HEK293T (cell line): ENCODE results near the gene CUL7.

ENCODE experiments used
- ARNT ChIP-seq: fragments of 450-650 bp; IDR thresholded peaks from 2 replicates; pipeline ENCODE4 v1.6.1; 2017; ENCODE audit warnings: mild to moderate bottlenecking
- BHLHE40 ChIP-seq: fragments of 450-650 bp; IDR thresholded peaks from 2 replicates; pipeline ENCODE4 v1.6.1; 2016; ENCODE audit warnings: mild to moderate bottlenecking, moderate library complexity, borderline replicate concordance
- CTBP1 ChIP-seq: fragments of 450-650 bp; IDR thresholded peaks from 2 replicates; pipeline ENCODE4 v1.6.1; 2016; ENCODE audit warnings: borderline replicate concordance
- ELF4 ChIP-seq: fragments of 450-650 bp; IDR thresholded peaks from 2 replicates; pipeline ENCODE4 v1.6.1; 2017; ENCODE audit warnings: antibody characterized with exemption
- FOXA1 ChIP-seq: fragments of 450-650 bp; IDR thresholded peaks from 2 replicates; pipeline ENCODE4 v1.6.1; 2016; ENCODE audit warnings: mild to moderate bottlenecking
- FOXK2 ChIP-seq: fragments of 450-650 bp; IDR thresholded peaks from 2 replicates; pipeline ENCODE4 v1.6.1; 2016; ENCODE audit warnings: mild to moderate bottlenecking
- HDGF ChIP-seq: fragments of 450-650 bp; IDR thresholded peaks from 2 replicates; pipeline ENCODE4 v1.6.1; 2017; ENCODE audit warnings: antibody characterized with exemption, borderline replicate concordance
- LEF1 ChIP-seq: fragments of 450-650 bp; IDR thresholded peaks from 2 replicates; pipeline ENCODE4 v1.6.1; 2017; ENCODE audit warnings: mild to moderate bottlenecking, borderline replicate concordance
- NFRKB ChIP-seq: fragments of 450-650 bp; IDR thresholded peaks from 2 replicates; pipeline ENCODE4 v1.6.1; 2016; ENCODE audit warnings: mild to moderate bottlenecking, moderate library complexity
- SP1 ChIP-seq: fragments of 450-650 bp; IDR thresholded peaks from 2 replicates; pipeline ENCODE4 v1.6.1; 2017
- SUZ12 ChIP-seq: fragments of 450-650 bp; IDR thresholded peaks from 2 replicates; pipeline ENCODE4 v1.6.1; 2016; ENCODE audit warnings: mild to moderate bottlenecking
- TARDBP ChIP-seq: fragments of 450-650 bp; IDR thresholded peaks from 2 replicates; pipeline ENCODE4 v1.6.1; 2016
- ZNF384 ChIP-seq: fragments of 450-650 bp; IDR thresholded peaks from 2 replicates; pipeline ENCODE4 v1.6.1; 2016
- TF ChIP-seq, protein P1 (sequence below): fragments of 450-650 bp; IDR thresholded peaks from 2 replicates; pipeline ENCODE4 v1.6.1; 2016

- TF ChIP-seq LEF1: no peak
- TF ChIP-seq HDGF: no peak
- no peak for TF ChIP-seq FOXK2
- TF ChIP-seq TARDBP: no peak
- TF ChIP-seq SUZ12: no peak
- no peak for TF ChIP-seq SP1
- no peak for TF ChIP-seq FOXA1
- no peak for TF ChIP-seq ELF4
- no peak for TF ChIP-seq CTBP1
- no peak for TF ChIP-seq BHLHE40
- no peak for TF ChIP-seq ZNF384
- TF ChIP-seq, protein P1, sequence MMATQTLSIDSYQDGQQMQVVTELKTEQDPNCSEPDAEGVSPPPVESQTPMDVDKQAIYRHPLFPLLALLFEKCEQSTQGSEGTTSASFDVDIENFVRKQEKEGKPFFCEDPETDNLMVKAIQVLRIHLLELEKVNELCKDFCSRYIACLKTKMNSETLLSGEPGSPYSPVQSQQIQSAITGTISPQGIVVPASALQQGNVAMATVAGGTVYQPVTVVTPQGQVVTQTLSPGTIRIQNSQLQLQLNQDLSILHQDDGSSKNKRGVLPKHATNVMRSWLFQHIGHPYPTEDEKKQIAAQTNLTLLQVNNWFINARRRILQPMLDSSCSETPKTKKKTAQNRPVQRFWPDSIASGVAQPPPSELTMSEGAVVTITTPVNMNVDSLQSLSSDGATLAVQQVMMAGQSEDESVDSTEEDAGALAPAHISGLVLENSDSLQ: no peak
- TF ChIP-seq ARNT: no peak
- no peak for TF ChIP-seq NFRKB
Measured at GRCh38 chr6:43076464-43077332, 23.0 kb upstream of the CUL7 start.
